HTERT RPE-1 (cell line): Measurements from ENCODE around the gene GUCA1C.

Experiments used
- in situ Hi-C: fragments of 300-500 bp; cut with MboI; formaldehyde crosslinking; loops from 4 replicates; pipeline ENCODE4 v1.14.3; 2020; ENCODE audit warnings: low sequenced_read_pairs

The GUCA1C gene

GRCh38 chr3:108914774-108915641 lies 38.7 kb downstream of the GUCA1C start:
- in situ Hi-C loops, result no loop called here

- in situ Hi-C loops, result no loop called here
Observed at GRCh38 chr3:108909799-108910198, 43.9 kb downstream of the GUCA1C start.

DNA sequence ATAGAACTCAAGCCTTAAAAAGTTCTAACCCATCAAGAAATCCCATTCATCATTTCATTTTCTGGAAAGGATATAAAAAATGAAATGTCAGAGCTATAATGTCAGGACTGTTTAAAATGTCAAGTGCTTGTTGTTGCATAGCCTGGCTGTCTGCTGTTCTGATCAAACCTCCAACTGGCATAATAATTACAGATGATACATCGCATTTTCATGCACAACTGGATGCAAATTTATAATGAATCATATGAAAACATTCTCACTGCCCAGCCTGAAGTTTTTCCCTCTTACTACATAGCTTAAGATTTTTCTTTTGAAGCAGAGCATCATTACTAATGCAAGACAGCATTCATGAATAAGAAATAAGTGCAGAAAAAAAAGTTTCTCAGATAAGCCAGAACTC lies 46.5 kb downstream of the GUCA1C start:
- in situ Hi-C loops, result no loop called here

DNA sequence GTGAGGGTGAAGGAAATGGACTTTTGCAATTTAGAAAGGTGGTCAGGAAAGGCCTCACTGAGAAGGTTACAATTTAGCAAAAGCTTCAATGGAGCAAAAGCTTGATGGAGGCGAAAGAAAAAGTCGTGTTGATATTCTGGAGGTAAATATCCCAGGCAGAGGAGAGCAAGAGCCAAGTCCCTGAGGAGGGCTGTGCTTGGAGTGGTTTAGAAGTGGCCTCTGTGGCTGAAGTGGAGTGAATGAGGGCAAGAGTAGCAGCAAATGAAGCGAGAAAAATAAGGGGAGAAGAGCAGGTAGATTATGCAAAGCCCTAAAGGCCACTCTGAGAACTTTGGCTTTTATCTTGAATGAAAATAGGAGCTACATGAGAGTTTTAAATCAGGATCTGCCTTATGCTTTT lies 54.1 kb downstream of the GUCA1C start:
- in situ Hi-C loops, result no loop called here

GRCh38 chr3:108897883-108898282 lies 55.8 kb downstream of the GUCA1C start:
- in situ Hi-C loops, result no loop called here

- in situ Hi-C loops, result no loop called here
Observed at GRCh38 chr3:108894981-108895380, 58.7 kb downstream of the GUCA1C start.

DNA sequence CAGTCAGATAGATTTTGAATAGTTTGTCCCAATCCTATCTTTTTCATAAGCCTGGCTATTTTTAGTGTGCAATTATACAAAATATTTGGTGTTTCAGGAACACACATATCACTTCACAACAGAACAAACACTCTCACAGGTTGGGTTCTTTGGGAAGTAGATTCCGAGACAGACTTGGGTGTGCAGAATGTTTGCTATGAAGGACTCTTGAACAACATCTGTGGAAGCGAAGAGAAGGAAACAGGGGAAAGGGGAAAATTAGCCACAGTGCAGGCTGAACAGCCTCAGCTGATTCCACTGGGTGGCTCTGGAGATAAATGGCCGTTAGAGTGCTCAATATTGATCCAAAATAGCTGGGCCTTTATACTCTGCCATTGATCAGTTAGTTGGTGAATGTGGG lies 61.8 kb downstream of the GUCA1C start:
- in situ Hi-C loops, result no loop called here

GRCh38 chr3:108887777-108888176 lies 65.9 kb downstream of the GUCA1C start:
- in situ Hi-C loops, result no loop called here

DNA sequence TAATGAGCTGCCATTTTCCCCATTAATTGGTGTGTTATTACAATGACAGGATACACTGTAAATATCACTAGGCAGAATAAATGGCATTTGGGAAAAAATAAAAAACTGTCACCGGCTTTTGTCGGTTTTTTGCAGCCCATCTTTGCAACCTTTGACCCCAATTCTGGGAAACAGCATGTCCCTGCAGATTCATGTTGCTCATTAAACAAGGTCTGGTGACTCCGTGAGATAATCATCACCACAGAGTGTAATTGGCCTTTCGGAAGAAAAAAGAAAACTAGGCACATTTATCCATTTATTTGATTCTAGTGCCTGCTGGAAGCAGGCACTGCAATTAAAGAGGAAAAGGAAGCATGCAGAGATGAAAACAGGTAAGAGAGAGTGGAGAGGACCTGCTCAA lies 66.6 kb downstream of the GUCA1C start:
- in situ Hi-C loops, result no loop called here

DNA sequence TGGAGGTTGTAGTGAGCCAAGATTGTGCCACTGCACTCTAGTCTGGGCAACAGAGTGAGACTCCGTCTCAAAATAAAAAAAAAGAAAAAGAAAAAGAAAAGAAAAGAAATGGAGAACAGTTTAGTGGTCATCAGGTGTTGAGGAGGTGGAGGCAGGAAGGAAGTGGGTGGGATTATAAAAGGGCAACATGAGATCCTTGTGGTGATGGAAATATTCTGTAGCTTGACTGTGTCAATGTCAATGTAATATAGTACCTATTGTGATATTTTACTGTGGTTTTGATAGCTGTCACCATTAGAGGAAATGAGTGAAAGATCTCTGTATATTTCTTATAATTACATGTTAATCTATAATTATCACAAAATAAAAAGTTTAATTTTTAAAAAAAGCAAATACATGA lies 70.3 kb downstream of the GUCA1C start:
- in situ Hi-C loops, result no loop called here

GRCh38 chr3:108882762-108883161 lies 70.9 kb downstream of the GUCA1C start:
- in situ Hi-C loops, result no loop called here

DNA sequence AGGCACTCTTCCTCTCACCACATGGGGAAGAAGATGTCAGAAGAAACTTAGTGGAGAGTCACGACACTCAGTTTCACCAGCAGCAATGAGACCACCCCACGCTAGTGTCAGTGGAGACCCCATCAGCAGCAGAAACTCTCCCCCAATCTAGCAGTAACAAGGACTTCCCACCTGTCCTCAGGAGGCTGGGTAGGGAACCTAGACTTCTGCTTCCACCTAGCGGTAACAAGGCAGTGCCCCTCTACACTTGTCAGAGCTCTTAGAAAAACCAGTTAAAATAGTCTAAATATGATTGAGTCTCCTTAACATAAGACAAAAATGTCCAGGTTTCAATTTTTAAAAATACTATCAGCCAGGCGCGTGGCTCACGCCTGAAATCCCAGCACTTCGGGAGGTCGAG lies 73.8 kb downstream of the GUCA1C start:
- in situ Hi-C loops, result no loop called here

DNA sequence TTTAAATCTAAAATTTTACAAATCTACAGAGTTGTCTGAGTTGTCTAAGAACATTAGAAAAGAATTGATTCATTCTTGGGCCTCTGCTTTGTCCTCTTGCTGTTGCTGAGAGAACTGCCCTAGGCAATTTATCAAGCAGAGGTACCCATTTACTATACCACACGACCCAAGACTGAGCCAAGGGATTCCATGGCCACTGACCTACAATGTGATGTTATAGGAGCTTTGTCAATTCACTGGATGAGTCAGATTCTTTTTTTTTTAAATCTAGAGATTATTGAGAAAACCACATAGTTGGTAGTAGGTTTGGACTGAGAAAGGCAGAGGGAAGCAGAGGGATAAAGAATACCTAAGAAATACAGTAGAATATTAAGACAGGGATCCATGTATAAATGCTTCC lies 75.8 kb downstream of the GUCA1C start:
- in situ Hi-C loops, result no loop called here

DNA sequence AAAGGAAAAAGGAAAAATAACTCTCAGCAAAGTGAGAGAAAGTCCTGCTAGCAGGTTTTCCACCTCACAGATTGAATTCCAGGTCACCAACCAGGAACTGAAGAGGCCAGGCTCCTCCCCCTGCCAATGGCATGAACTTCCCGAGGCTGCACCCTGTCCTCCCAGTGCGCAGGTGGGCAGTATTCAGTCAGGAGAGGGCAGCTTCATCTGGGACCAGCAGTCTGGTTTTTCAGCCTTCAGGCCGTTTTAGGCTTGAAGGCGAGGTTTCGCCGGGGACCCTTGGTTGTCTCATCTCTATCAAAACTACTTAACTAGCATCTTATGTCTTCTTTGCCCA lies 89.9 kb downstream of the GUCA1C start:
- in situ Hi-C loops, result no loop called here

DNA sequence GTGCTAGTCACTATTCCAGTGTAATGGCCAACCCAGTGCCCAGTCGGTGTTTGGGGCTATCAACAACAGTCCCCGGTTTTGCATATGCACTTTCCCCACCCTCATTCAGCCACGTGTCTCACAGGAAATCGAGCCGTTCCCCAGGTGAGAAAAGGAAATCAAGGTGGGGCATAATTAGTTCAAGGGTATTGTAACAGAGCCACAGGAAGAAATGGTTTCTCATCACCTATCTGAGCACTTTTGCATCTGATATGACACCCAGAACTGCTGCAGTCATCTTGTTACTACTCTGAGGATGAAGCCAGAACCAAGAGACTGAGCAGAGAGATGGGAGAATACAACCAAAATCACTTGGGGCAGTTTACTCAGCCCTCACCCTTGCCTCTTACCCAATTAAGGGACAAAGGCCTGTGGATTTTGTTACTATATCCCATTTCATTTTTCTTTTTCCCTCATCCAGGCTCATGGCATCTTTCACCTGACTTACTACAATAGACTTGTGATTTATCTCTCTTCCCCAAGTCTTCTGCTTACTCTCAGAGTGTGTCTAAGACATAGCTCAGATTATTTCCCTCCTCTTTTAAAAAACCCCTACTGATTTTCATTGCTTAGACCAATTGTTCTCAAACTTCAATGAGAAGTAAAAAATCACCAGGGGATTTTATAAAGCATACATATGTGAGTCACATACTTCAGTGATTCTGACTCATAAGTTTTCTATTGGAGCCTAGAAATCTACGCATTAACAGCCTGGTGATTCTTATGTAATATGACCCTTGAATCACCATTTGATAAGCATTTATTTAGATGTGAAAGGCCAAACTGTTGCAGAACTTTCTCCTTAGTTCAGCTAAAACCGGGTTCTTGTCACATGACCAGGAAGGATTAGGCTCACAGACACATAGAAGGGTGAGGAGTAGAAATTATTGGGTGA lies 90.5 kb downstream of the GUCA1C start:
- in situ Hi-C loops, result no loop called here

GRCh38 chr3:108861401-108861800 lies 92.3 kb downstream of the GUCA1C start:
- in situ Hi-C loops, result no loop called here
